GM19455 (cell line): ENCODE measurements around the gene RRM2.
A peak's percentile ranks its signal among the peaks of the same experiment; 100 is the strongest.

Experiments
- ATAC-seq: cut with Tn5 transposase; IDR thresholded peaks from one replicate; pipeline ENCODE4 v1.9.1; 2021; ENCODE audit not compliant: unreplicated experiment

The RRM2 gene

DNA sequence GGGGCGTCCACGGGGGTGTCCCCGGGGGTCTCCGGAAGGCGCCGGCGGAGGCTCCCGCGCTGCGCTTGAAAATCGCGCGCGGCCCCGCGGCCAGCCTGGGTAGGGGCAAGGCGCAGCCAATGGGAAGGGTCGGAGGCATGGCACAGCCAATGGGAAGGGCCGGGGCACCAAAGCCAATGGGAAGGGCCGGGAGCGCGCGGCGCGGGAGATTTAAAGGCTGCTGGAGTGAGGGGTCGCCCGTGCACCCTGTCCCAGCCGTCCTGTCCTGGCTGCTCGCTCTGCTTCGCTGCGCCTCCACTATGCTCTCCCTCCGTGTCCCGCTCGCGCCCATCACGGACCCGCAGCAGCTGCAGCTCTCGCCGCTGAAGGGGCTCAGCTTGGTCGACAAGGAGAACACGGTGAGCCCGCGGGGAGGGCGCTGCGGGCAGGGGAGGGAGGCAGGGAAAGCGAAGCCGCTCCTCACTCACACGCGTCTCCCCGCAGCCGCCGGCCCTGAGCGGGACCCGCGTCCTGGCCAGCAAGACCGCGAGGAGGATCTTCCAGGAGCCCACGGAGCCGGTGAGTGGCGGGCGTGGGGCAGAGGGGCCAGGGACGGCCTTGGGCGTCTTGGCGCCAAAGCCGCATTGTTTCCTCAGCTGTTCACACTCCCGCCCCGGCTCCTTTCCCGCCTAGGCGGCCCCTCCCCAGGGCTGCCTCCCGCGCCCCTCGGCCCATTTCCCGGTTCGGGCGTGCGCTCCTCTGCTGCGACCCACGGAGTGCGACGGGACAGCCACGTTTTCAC, at the start of gene RRM2:
TSS of gene RRM2 (plus strand) at position 240 of the 781 bp plus-strand sequence. CDS start at position 300, 60 bp downstream.
- ATAC-seq, result peak; percentile 69

GRCh38 chr2:10073706-10074105, 48.8 kb upstream of the RRM2 start:
- no peak for ATAC-seq

GRCh38 chr2:10075101-10075500, 47.4 kb upstream of the RRM2 start:
- no peak for ATAC-seq

DNA sequence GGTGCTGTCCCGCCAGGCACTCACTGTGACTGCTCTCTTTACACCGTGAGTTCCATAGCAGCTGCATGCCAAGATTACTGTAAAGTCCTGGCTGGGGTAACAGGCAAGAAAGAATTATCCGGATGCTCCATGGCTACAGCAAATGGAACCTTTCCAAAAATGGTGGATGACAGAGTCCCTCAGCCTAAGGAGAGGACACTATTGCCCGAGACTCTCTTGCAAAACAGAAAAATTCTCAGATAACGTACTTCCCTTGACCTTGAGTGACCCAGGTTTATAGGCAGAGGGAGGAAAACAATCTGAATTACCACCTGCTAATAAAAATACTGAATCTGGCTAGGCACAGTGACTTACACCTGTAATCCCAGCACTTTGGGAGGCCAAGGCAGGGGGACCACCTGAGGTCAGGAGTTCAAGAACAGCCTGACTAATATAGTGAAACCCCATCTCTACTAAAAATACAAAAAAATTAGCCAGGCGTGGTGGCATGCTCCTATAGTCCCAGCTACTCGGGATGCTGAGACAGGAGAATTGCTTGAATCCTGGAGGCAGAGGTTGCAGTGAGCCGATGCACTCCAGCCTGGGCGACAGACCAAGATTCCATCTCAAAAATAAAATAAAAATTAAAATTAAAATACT, 46.8 kb upstream of the RRM2 start:
- no peak for ATAC-seq

DNA sequence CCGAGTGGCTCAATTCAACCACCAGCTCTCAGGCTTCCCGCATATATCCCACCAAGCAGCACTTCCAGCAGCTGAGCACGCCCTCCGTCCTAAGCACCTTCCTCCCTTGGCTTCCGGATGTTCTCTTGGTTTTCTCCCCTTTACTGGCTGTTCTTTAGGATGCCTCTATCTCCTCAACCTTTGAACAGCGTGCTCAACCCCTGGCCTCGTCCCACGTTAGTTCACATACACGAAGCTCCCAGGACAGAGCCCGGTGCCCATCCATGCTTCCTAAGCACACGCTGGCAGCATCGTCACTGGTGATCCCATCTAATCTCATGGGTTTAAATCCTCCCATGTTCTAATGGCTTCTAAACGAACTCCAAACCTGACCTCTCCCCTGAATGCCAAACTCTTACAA, 46.0 kb upstream of the RRM2 start:
- no peak for ATAC-seq

DNA sequence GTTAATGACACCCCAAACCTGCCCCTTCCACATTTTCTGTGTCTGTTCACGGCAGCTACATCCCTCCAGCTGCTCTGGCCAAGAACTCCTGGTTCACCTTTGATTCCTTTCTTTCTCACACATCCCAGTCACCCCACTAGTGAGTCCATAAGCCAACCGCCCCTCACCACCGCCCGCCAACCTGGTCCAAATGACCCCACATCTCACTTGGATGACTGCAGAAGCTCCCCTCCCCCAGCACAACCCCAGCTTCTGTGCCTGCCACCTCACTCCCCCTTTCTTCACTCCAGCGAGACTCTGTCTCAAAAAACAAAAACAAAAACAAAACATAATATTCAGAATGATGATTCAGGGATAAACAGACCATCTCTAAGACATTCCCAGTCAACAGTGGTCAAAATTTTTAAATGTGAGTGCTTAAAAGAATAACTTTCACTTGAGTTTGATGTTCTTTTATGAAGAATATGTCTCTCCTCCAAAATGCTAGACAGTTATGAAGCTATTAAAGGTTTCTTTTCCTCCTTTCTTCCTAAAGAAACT, 45.5 kb upstream of the RRM2 start:
- ATAC-seq, result no peak

GRCh38 chr2:10078001-10078400, 44.5 kb upstream of the RRM2 start:
- ATAC-seq, result no peak

- no peak for ATAC-seq
These were observed 43.8 kb upstream of the RRM2 start for GRCh38 chr2:10078704-10079265.

GRCh38 chr2:10079266-10079869, 43.2 kb upstream of the RRM2 start:
- ATAC-seq, result no peak

GRCh38 chr2:10079870-10080535, 42.5 kb upstream of the RRM2 start, which contains the start of gene CYS1:
Gene CYS1, minus strand, starts transcription at chr2:10080411. Its CDS starts 188 bp downstream, at chr2:10080223.
- ATAC-seq, result no peak

DNA sequence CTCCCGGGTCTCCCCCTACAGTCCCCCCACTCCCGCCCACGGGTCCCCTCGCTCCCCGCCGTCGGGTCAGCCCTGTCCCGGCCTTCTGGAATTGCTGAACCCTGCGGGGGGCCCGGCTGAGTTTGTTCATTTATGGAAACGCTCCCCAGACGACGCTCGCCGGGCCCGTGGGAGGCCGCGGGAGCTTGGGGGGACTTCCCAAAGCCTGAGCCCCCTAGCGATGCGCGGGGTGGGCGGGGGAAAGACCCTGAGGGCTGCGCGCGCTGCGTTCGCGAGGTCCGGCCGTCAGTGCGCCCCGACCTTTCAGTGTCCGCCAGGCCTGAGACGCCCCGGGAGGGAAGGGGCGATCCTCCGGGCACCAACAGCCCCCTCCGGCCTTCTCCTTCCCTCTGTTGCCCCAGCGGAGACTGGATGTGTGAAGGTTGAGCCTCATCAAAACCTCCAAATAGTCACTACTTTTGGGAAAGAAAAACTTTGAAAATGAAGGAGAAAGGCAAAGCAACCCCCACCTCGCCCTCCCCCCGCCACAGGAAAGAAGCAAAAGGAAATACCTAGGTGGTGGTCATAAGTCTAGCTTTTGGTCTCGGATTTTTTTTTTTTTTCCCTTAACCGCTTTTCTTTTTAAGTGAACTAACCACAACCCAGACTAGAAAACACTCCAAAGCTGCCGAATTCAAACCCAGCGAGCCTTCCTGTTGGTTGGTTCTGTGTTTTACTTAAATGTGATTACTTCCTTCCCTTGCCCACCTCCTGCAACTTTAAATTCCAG, 41.8 kb upstream of the RRM2 start:
- ATAC-seq, result no peak

GRCh38 chr2:10083046-10083445, 39.5 kb upstream of the RRM2 start:
- ATAC-seq, result no peak

- no peak for ATAC-seq
These were observed 38.8 kb upstream of the RRM2 start for GRCh38 chr2:10083692-10084211.

DNA sequence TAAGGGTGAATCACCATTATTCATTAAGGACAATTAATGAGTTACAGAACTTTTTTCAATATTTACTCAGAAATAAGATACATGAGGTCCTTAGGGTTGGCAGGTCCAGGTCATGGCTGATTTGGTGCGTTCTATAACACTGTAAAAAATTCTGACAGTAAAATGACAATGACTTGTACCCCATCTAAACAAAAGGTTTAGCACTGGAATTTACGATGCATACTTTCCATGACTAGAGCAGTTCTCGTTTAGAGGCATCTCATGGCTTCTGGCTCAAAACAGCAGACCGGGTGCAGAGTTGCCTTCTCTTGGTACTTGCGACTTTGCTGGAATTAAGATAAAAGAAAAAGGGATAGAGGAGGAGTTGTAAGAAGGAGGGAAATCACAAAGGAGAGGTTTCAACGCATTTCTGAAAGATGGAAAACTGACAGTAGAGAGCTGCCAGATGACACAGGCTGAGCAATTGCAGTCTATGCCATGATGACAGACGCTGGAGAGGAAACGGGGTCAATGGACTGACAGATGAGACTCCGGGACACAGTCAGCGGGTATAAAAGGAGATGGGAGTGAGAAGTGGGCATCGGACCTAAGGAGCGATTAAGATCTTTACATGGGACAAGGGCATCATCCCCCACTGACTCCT, 38.2 kb upstream of the RRM2 start:
- no peak for ATAC-seq

- no peak for ATAC-seq
These were observed 37.4 kb upstream of the RRM2 start for GRCh38 chr2:10085043-10085667.

GRCh38 chr2:10085668-10086059, 36.9 kb upstream of the RRM2 start:
- no peak for ATAC-seq

DNA sequence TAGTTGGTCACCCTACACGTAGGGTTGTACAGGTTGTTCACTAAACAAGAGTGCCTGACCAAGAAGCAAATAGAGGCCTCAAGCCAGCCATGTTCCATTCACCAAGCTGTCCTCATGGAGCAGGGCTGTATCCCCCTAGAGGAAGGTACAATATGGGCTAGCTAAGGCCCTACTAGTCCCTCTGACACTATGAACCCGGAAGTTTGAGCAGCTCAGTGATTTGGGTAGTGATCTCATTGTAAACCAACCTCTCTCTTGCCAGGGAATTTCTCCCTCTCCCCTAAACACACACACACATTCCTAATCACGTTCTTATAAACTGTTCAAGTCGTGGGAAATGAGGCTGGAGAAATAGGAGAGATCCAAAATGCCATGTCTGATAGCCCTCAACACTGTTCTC, 35.6 kb upstream of the RRM2 start:
- no peak for ATAC-seq

- no peak for ATAC-seq
These were observed 35.2 kb upstream of the RRM2 start for GRCh38 chr2:10087360-10087759.

DNA sequence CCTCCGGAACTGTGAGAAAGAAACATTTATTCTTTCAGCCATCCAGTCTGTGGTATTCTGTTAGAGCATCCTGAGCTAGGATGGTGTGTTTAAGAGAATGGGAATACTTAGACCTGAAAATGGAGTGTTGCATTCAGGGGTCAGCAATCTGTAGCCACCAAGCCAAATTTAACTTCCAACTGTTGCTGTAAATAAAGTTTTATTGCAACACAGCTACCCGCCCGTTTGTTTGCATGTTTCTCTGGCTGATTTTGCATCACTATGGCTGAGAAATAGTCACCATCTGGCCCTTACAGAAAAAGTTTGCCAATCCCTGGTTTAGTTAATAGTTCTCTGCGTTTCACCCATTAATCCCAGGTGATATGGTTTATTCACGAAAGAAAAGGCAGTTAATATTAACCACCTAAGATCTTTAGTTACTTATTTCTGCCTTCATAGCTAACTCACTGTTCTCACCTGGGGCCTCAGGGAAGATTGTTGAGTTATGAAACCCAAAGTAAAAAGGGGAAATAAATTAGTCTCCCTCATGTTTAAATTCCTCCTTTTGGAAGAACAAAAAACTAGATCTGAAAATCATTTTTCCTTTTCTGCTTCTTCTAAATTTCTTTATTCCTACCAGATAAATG, 32.9 kb upstream of the RRM2 start:
- no peak for ATAC-seq
